Measurements from ENCODE around the gene CARM1.
A peak's percentile ranks its signal among the peaks of the same experiment; 100 is the strongest.
"Not testable (repeated sequence)": the region's sequence is repeated elsewhere in the genome, so short reads cannot be mapped to it uniquely, and the experiment has no call there.

CARM1 gene

GRCh38 chr19:10846500-10847202 is 24.7 kb upstream of the CARM1 start:
- DNase-seq = no peak

- peak in 1 of 58 donors; percentile 7 for DNase-seq
These were observed 23.0 kb upstream of the CARM1 start, which contains the start of gene C19orf38 for GRCh38 chr19:10848230-10848856. Gene C19orf38 (plus strand): TSS chr19:10848415. CDS start chr19:10848509, 94 bp downstream.

GRCh38 chr19:10850631-10851030 is 20.7 kb upstream of the CARM1 start:
- DNase-seq = no peak

- DNase-seq = no peak
These were observed 19.1 kb upstream of the CARM1 start for GRCh38 chr19:10852098-10852800.

- no peak for DNase-seq
These were observed 18.4 kb upstream of the CARM1 start for GRCh38 chr19:10852941-10853340.

- no peak for DNase-seq
These were observed 16.8 kb upstream of the CARM1 start for GRCh38 chr19:10854350-10855089.

- DNase-seq = no peak
These were observed 15.4 kb upstream of the CARM1 start for GRCh38 chr19:10855879-10856522.

GRCh38 chr19:10856899-10857298 is 14.5 kb upstream of the CARM1 start:
- not testable (repeated sequence) for DNase-seq

- no peak for DNase-seq
These were observed 13.0 kb upstream of the CARM1 start for GRCh38 chr19:10858204-10858828.

- no peak for DNase-seq
These were observed 10.2 kb upstream of the CARM1 start for GRCh38 chr19:10861103-10861651.

GRCh38 chr19:10862561-10863106 is 8.7 kb upstream of the CARM1 start:
- no peak for DNase-seq

GRCh38 chr19:10863107-10863717 is 8.1 kb upstream of the CARM1 start:
- no peak for DNase-seq

- DNase-seq = peak in 56 of 58 donors; percentile 24 to 91 (median 65)
These were observed 6.8 kb upstream of the CARM1 start for GRCh38 chr19:10864538-10864899.

- no peak for DNase-seq
These were observed 4.9 kb upstream of the CARM1 start for GRCh38 chr19:10866495-10866894.

GRCh38 chr19:10868872-10869547 is 2.3 kb upstream of the CARM1 start:
- DNase-seq = no peak

- DNase-seq = not testable (repeated sequence)
These were observed 1.5 kb upstream of the CARM1 start for GRCh38 chr19:10869872-10870311.

- DNase-seq = peak in 3 of 58 donors; percentile 55 to 73 (median 57)
These were observed 825 bp upstream of the CARM1 start for GRCh38 chr19:10870501-10870954.

- peak in 26 of 58 donors; percentile 2 to 61 (median 36) for DNase-seq
These were observed 575 bp downstream of the CARM1 start for GRCh38 chr19:10871711-10872545.
